Stimulated activated naive CD4-positive, alpha-beta T cell treated with Interleukin-2 at 50 U/mL for 16 hours (primary cell): Measurements from ENCODE around the gene PRKAR1A.

Experiments used
- DNase-seq: peaks from one replicate; lab custom pipeline; 2025; lab: John Stamatoyannopoulos, UW

PRKAR1A gene

GRCh38 chr17:68542698-68543463 is 30.7 kb downstream of the PRKAR1A start:
- no peak for DNase-seq

- DNase-seq = no peak
Observed at GRCh38 chr17:68544111-68544915, 32.1 kb downstream of the PRKAR1A start.

GRCh38 chr17:68556551-68556950 is 44.3 kb downstream of the PRKAR1A start:
- DNase-seq = no peak

DNA sequence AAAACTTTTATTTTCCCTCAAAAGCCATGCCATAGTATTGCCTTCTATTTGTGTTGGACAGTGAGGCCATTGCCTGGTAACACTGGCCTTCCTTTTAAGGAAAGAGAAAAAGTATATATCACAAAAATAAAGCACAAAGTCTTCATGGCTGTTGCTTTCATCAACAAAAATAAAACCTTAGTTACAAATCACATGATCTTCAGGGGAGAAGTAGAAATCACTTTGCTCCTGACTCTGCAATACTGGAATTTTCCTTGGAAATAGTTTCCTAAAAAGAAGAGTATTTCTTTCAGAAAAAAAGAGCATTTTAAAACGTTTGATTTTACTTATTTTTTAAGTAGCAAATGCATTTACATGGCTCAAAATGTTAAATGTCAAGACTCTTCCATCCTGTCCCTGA is 47.1 kb downstream of the PRKAR1A start:
- no peak for DNase-seq

DNA sequence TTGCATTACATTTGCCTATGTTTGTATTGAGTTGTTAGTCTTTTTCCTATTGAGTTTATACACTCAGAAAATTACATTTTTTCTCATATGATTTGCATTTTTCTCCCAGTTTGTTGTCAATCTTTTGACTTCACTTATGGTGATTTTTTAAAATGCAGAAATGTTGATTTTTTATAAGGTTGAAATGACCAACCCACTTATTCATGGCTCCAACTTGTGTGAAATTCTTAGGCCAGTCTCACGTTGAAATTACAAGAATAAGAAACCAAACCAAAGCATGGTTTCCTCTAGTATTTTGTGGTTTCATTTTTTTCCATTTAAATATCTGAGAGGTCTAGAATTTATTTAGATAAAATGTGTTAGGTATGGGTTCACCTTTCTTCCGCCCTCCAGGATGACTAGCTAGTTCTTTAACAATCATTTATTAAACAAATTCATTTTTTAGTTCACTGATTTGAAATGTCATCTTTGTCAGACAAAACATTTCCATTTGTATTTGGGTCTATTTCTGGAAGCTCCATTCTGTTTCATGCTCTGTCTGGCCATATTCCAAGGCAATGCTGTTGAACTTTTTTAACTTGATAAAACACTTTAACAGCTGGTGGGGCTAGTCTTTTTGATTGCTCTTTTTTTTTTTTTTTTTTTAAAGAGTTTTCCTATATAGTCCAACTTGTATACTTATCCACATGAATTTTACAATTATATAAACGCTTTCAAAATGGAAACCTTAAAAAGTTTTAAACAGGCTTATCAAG is 48.9 kb downstream of the PRKAR1A start:
- no peak for DNase-seq

GRCh38 chr17:68562736-68563135 is 50.5 kb downstream of the PRKAR1A start:
- no peak for DNase-seq

DNA sequence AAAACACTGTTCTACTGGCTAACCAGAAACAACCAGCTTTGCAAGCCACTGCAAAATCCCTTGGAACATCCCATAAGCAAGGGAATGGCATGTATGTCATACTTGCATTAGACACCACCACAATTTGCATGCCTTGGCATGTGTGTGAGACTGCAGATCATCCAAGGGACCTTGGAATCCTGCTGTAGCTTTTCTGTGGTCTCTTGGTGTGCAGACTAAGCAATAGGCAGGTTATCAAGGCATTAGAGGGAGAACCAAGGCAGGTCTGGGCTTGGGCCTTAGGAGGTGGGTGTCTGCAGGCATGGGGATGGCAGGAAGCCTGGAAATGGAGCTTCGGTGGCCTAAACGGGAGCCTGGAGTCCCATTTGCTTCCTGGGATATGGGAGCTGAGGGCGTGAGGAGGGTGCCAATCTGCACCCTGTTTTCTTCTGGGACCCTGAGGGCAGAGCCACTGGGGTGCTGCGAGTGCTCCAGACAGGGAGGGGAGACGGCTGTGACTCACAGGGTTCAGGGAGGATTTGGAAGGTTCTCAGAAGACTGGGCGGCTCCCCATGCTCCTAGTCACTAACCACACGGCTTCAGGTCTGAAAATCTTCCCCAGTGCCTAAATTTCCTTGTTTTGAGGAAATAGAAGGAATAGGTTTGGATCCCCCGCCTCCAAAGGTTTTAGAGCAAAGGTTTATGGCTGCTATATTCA is 52.3 kb downstream of the PRKAR1A start:
- no peak for DNase-seq

GRCh38 chr17:68565661-68566441 is 53.6 kb downstream of the PRKAR1A start:
- DNase-seq = no peak

DNA sequence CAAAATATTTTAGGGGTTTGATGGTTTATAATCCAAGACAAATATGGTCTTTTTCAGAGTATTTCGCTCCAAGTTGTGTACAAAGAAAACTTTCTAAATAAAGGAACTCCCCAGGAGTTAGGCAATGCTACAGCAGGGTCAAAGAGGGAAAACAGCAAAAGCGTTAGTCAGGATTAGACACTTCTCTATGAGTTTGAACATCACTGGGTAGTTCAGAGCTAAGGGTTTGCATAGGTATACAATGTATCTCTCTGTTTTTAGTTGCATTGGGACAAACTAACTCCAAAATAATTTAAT is 54.2 kb downstream of the PRKAR1A start:
- DNase-seq = no peak

- no peak for DNase-seq
Observed at GRCh38 chr17:68567035-68567434, 54.8 kb downstream of the PRKAR1A start.

GRCh38 chr17:68567581-68567980 is 55.4 kb downstream of the PRKAR1A start:
- no peak for DNase-seq

DNA sequence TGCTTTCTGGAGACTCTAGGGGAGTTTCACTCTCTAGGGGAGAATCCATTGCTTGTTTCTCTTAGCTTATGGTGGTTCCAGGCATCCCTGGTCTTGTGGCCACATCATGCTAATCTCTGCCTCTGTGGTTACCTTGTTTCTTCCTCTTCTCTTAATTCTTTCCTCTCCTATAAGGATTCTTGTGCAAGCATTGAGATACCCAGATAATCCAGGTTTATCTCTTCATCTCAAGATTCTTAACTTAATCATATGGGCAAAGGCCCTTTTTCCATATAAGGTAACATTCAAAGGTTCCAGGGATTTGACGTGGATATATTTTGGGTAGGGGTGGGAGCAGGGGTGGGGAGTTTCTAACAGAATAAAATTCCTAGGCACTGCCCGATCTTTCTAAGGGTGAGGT is 56.4 kb downstream of the PRKAR1A start:
- DNase-seq = no peak

- DNase-seq = no peak
Observed at GRCh38 chr17:68569346-68569745, 57.1 kb downstream of the PRKAR1A start.

- no peak for DNase-seq
Observed at GRCh38 chr17:68570526-68570925, 58.3 kb downstream of the PRKAR1A start.

- no peak for DNase-seq
Observed at GRCh38 chr17:68572138-68572842, 60.1 kb downstream of the PRKAR1A start.

DNA sequence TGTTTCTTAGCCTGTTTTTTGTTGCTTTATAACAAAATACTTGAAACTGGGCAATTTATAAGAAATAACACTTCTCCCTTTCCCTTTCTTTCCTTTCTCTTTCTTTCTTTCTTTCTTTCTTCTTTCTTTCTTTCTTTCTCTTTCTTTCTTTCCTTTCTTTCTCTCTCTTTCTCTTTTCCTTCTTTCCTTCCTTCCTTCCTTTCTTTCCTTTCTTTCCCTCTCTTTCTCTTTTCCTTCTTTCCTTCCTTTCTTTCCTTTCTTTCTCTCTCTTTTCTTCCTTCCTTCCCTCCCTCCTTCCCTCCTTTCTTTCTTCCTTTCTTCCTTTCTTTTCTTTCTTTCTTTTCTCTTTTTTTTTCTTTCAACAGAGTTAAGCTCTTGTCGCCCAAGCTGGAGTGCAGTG is 61.1 kb downstream of the PRKAR1A start:
- DNase-seq = no peak

DNA sequence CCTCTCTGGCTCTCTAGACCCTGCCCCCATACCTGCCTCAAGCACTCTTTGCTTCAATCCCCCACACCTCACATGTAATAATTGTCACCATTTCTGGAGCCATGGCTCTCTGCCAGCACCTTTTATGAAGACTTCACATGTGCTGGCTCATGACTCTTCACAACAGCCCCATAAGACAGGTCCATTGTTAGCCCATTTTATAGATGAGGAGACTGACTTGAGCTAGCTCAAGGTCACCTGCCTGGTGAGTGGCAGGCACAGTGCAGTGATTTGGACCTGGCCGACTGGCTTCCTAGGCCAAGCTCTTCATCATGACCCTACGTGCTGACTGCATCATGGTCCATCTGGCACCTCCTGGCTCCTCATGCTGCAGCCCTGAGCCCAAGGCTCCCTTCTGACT is 63.9 kb downstream of the PRKAR1A start:
- no peak for DNase-seq

DNA sequence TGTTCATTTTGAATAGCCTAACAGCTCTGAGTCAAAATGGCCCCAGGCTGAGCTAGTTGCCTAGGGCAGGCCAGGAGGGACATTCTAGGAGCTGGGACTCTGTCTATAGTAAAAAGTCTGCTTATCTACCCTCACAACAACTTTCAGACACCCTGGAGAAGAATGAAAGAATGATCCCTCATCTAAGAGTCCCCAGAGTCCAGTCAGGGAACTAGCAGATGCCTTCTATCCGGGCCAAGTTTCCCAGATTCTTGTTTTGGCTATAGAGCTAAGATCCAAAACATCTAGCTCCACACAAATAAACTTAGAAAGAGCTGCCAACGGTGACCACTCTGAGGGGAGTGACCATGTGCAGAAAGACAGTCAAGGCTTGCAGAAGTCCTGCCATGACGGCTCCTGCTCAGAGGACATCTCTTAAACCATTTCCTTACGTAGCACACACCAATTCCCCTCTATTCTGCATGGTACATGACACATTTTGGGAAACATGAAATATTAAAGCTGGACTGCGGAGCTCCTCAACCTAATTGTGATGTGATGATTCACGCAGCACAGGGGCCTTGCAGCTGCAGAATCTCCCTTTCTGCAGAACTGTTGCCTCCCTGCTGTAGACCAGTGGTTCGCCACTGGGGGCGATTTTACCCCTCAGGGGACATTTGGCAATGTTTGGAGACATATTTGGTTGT is 64.7 kb downstream of the PRKAR1A start:
- DNase-seq = no peak

GRCh38 chr17:68577497-68577821 is 65.2 kb downstream of the PRKAR1A start:
- no peak for DNase-seq

DNA sequence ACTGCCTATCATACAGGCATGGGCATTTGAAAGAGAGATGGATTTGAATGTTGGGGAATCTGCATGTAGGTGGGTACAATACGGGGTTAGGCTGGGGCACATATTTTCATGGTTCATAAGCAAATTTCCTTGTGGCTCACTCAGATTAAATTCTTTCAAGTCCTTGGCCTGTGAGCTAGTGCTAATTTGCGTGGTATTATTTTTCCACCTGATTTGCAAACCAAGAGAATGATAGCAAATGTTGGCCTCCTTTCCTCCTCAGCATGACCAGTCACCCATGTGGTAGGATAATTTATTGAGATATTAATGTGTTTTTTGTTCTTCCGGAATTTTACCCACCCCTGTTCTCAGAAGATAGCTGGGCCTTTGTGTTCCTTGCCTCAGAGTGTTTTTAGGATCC is 66.0 kb downstream of the PRKAR1A start:
- no peak for DNase-seq
